Transverse colon (tissue), 4 donors: Measurements from ENCODE around the gene CCDC188.

Experiments
- CTCF ChIP-seq, 5 experiments: fragments of 200-600 bp in 3 of 5; fragments of 450-650 bp in 2 of 5; sonication (generic) in 3 of 5; IDR thresholded peaks; 1 replicate in 2 of 5; 2 replicates in 3 of 5; pipeline ENCODE4 v1.5.1; 2016 to 2017; ENCODE audit warnings: antibody characterized with exemption in 5 of 5, inconsistent platforms in 3 of 5, mild to moderate bottlenecking in 2 of 5, moderate library complexity in 1 of 5
- POLR2AphosphoS5 ChIP-seq, 3 donors: sonication (generic); formaldehyde crosslinking; IDR thresholded peaks; one replicate each; pipeline ENCODE4 v1.6.1; 2016; ENCODE audit warnings: antibody characterized with exemption in 3 of 3

GRCh38 chr22:20165421-20165820 is 14.6 kb upstream of the CCDC188 start:
- TF ChIP-seq POLR2AphosphoS5 (IDR thresholded peaks at IDR 0.05) (no peak), CTCF (IDR thresholded peaks at IDR 0.05) (no peak)
